IMR-90 (cell line): Measurements from ENCODE around the gene ASB5. TPM values are rescaled to one million over a fixed set of nuclear protein-coding genes. Genes with fewer than 3 reads are reported as not detected.

Source experiments
- ATAC-seq: fragments of 200-7000 bp; cut with Tn5 transposase; 2 replicates; pipeline ENCODE4 v1.9.1; 2020; ENCODE audit warnings: low read depth, mild to moderate bottlenecking, moderate library complexity
- BruUV-seq: library from RNA; stranded (reverse); fragments of 400-500 nt; replicated peaks from 2 replicates; lab custom pipeline; 2021; lab: Mats Ljungman, UMichigan
- CTCF ChIA-PET: fragments of 300-600 bp; formaldehyde crosslinking; extraction: SDS; loops from one replicate; lab custom pipeline; 2021; ENCODE audit warnings: antibody characterized with exemption; lab: Yijun Ruan, JAX
- POLR2A ChIA-PET: fragments of 300-600 bp; sonication (Branson Sonifier 250); formaldehyde crosslinking; loops from one replicate; lab custom pipeline; 2022; ENCODE audit warnings: antibody characterized with exemption; ENCODE audit not compliant: unreplicated experiment; lab: Charles Lee
- DNase-seq: peaks from one replicate; pipeline ENCODE4 v3.0.0; 2013
- H2AFZ ChIP-seq: replicated peaks from 2 replicates; pipeline ENCODE3; 2013; ENCODE audit warnings: low read length, mild to moderate bottlenecking; ENCODE audit not compliant: poor library complexity
- H2AK5ac ChIP-seq: 2 replicates; pipeline ENCODE4 v1.6.1; 2013; ENCODE audit warnings: low read depth, low read length, inconsistent platforms
- H2AK9ac ChIP-seq: replicated peaks from 2 replicates; pipeline ENCODE3; 2013; ENCODE audit warnings: mild to moderate bottlenecking, low read depth, low read length, moderate library complexity; ENCODE audit not compliant: poor library complexity
- H2BK120ac ChIP-seq: 2 replicates; pipeline ENCODE4 v1.6.1; 2013; ENCODE audit warnings: low read depth, low read length, inconsistent platforms
- H2BK15ac ChIP-seq: 3 replicates; pipeline ENCODE4 v1.6.1; 2013; ENCODE audit warnings: low read depth, low read length, inconsistent platforms
- H2BK20ac ChIP-seq: 2 replicates; pipeline ENCODE4 v1.6.1; 2013; ENCODE audit warnings: low read depth, mild to moderate bottlenecking, inconsistent platforms, low read length, moderate library complexity
- H2BK5ac ChIP-seq: 2 replicates; pipeline ENCODE4 v1.6.1; 2013; ENCODE audit warnings: mild to moderate bottlenecking, low read depth, low read length, inconsistent platforms; ENCODE audit not compliant: poor library complexity, severe bottlenecking
- H3K14ac ChIP-seq: replicated peaks from 2 replicates; pipeline ENCODE4 v1.6.1; 2013; ENCODE audit warnings: low read depth, low read length, inconsistent platforms
- H3K18ac ChIP-seq: 2 replicates; pipeline ENCODE4 v1.6.1; 2013; ENCODE audit warnings: low read depth, low read length, control low read depth
- H3K23ac ChIP-seq: 2 replicates; pipeline ENCODE4 v1.6.1; 2013; ENCODE audit warnings: low read depth, low read length, inconsistent platforms
- H3K27ac ChIP-seq: 2 replicates; pipeline ENCODE4 v1.5.1; 2013; ENCODE audit warnings: mild to moderate bottlenecking, control low read depth, low read length; ENCODE audit not compliant: insufficient read depth
- H3K27me3 ChIP-seq: 2 replicates; pipeline ENCODE4 v1.6.1; 2013; ENCODE audit warnings: low read length; ENCODE audit not compliant: control insufficient read depth, insufficient read depth
- H3K36me3 ChIP-seq: 2 replicates; pipeline ENCODE4 v1.6.1; 2013; ENCODE audit warnings: low read length, mixed read lengths; ENCODE audit not compliant: control insufficient read depth, insufficient read depth
- H3K4ac ChIP-seq: 2 replicates; pipeline ENCODE4 v1.6.1; 2013; ENCODE audit warnings: low read depth, low read length, inconsistent platforms
- H3K4me1 ChIP-seq: 2 replicates; pipeline ENCODE4 v1.6.1; 2013; ENCODE audit warnings: low read length, mixed read lengths; ENCODE audit not compliant: control insufficient read depth, insufficient read depth
- H3K4me2 ChIP-seq: 2 replicates; pipeline ENCODE4 v1.6.1; 2013; ENCODE audit warnings: low read depth, mild to moderate bottlenecking, control low read depth, low read length, moderate library complexity
- H3K4me3 ChIP-seq: 2 replicates; pipeline ENCODE4 v1.5.1; 2013; ENCODE audit warnings: low read depth, mild to moderate bottlenecking, control low read depth, low read length, moderate library complexity; ENCODE audit not compliant: insufficient read depth
- H3K56ac ChIP-seq: 2 replicates; pipeline ENCODE4 v1.6.1; 2013; ENCODE audit warnings: low read length, inconsistent platforms; ENCODE audit not compliant: insufficient read depth; ENCODE audit errors: extremely low read depth
- H3K79me1 ChIP-seq, 2 experiments: 2 replicates each; pipeline ENCODE4 v1.6.1; 2013; ENCODE audit warnings: low read length in 2 of 2, inconsistent platforms in 1 of 2, low read depth in 1 of 2
- H3K9ac ChIP-seq: 2 replicates; pipeline ENCODE4 v1.6.1; 2013; ENCODE audit warnings: low read depth, low read length, control low read depth
- H3K9me1 ChIP-seq: 2 replicates; pipeline ENCODE4 v1.6.1; 2013; ENCODE audit warnings: low read length, inconsistent platforms; ENCODE audit not compliant: insufficient read depth
- H3K9me3 ChIP-seq: 2 replicates; pipeline ENCODE4 v1.6.1; 2013; ENCODE audit warnings: low read length; ENCODE audit not compliant: control insufficient read depth, insufficient read depth
- H4K20me1 ChIP-seq: 2 replicates; pipeline ENCODE4 v1.6.1; 2013; ENCODE audit warnings: low read length, inconsistent platforms; ENCODE audit not compliant: insufficient read depth
- H4K5ac ChIP-seq: 2 replicates; pipeline ENCODE4 v1.6.1; 2013; ENCODE audit warnings: mild to moderate bottlenecking, low read depth, low read length, control low read depth
- H4K8ac ChIP-seq, 2 experiments: 2 replicates each; pipeline ENCODE4 v1.6.1; 2013; ENCODE audit warnings: low read depth in 2 of 2, low read length in 2 of 2, control low read depth in 1 of 2, inconsistent platforms in 1 of 2
- H4K91ac ChIP-seq: 2 replicates; pipeline ENCODE4 v1.6.1; 2013; ENCODE audit warnings: low read depth, low read length, inconsistent platforms; ENCODE audit not compliant: insufficient read depth
- BHLHE40 ChIP-seq: fragments of 150-350 bp; IDR thresholded peaks from 2 replicates; pipeline ENCODE4 v1.6.1; 2016; ENCODE audit warnings: mild to moderate bottlenecking, low read depth, low read length
- CEBPB ChIP-seq: IDR thresholded peaks from 2 replicates; pipeline ENCODE4 v1.6.1; 2012; ENCODE audit warnings: low read depth, low read length, improper control_type of control experiment
- CHD1 ChIP-seq: IDR thresholded peaks from 2 replicates; pipeline ENCODE4 v1.6.1; 2012; ENCODE audit warnings: low read depth, low read length, improper control_type of control experiment
- FOS ChIP-seq: fragments of 150-350 bp; IDR thresholded peaks from 2 replicates; pipeline ENCODE4 v1.6.1; 2016; ENCODE audit warnings: low read depth, low read length
- MAFK ChIP-seq: IDR thresholded peaks from 2 replicates; pipeline ENCODE4 v1.6.1; 2012; ENCODE audit warnings: low read depth, low read length, improper control_type of control experiment
- MAZ ChIP-seq: IDR thresholded peaks from 2 replicates; pipeline ENCODE4 v1.6.1; 2012; ENCODE audit warnings: low read depth, mild to moderate bottlenecking, low read length, improper control_type of control experiment, moderate library complexity, borderline replicate concordance
- MXI1 ChIP-seq: IDR thresholded peaks from 2 replicates; pipeline ENCODE4 v1.6.1; 2012; ENCODE audit warnings: low read depth, mild to moderate bottlenecking, low read length, moderate library complexity, borderline replicate concordance
- NFE2L2 ChIP-seq: fragments of 150-350 bp; IDR thresholded peaks from 2 replicates; pipeline ENCODE4 v1.6.1; 2016; ENCODE audit warnings: low read depth, mild to moderate bottlenecking, low read length
- POLR2A ChIP-seq: IDR thresholded peaks from 2 replicates; pipeline ENCODE4 v1.6.1; 2012; ENCODE audit warnings: mild to moderate bottlenecking, low read depth, low read length
- RAD21 ChIP-seq: IDR thresholded peaks from 2 replicates; pipeline ENCODE4 v1.6.1; 2012; ENCODE audit warnings: low read length, improper control_type of control experiment
- RCOR1 ChIP-seq: IDR thresholded peaks from 2 replicates; pipeline ENCODE4 v1.6.1; 2012; ENCODE audit warnings: mild to moderate bottlenecking, low read length, improper control_type of control experiment; ENCODE audit not compliant: insufficient replicate concordance
- RFX5 ChIP-seq: IDR thresholded peaks from 2 replicates; pipeline ENCODE4 v1.8.0; 2012; ENCODE audit warnings: low read depth, mild to moderate bottlenecking, low read length, moderate library complexity
- SMC3 ChIP-seq: fragments of 150-350 bp; IDR thresholded peaks from 2 replicates; pipeline ENCODE4 v1.6.1; 2016; ENCODE audit warnings: low read depth, mild to moderate bottlenecking, antibody characterized with exemption, low read length, moderate library complexity
- WGBS, 2 experiments: methylation state at CpG; one replicate each; pipeline versions ENCODE4 v1.1.5 to v1.1.7; 2013; ENCODE audit warnings: missing lambda C conversion rate in 2 of 2; ENCODE audit not compliant: insufficient read length in 1 of 2; ENCODE audit errors: extremely low coverage in 2 of 2; 5-methylcytosine and 5-hydroxymethylcytosine counted together
- dilution Hi-C: fragments of 300-500 bp; cut with HindIII; formaldehyde crosslinking; loops from one replicate; pipeline ENCODE4 v1.14.3; 2018; ENCODE audit warnings: low sequenced_read_pairs; ENCODE audit not compliant: unreplicated experiment
- in situ Hi-C: fragments of 300-500 bp; cut with MboI; formaldehyde crosslinking; loops from 3 replicates; pipeline ENCODE4 v1.14.3; 2019; ENCODE audit warnings: low sequenced_read_pairs, inconsistent platforms, mixed read lengths
- intact Hi-C: fragments of 100-400 bp; cut with micrococcal nuclease; formaldehyde crosslinking; loops from 2 replicates; pipeline ENCODE4 v1.10.0; 2022
- polyA plus RNA-seq, 3 experiments: library from polyadenylated mRNA; depleted of rRNA; stranded (reverse); fragments of >200 nt; gene quantifications; 2 replicates each; pipeline ENCODE4 v1.2.3, GENCODE V29; 2012; ENCODE audit warnings: low replicate concordance in 1 of 3
- total RNA-seq: library from RNA; depleted of rRNA; stranded (reverse); fragments of >200 nt; gene quantifications from 2 replicates; pipeline ENCODE4 v1.2.3, GENCODE V29; 2012
- TF ChIP-seq, protein P1 (sequence below): conservative IDR thresholded peaks from 2 replicates; pipeline ENCODE4 v1.5.1; 2012; ENCODE audit warnings: mild to moderate bottlenecking, low read depth, low read length, improper control_type of control experiment
- TF ChIP-seq, protein P2 (sequence below): fragments of 150-350 bp; IDR thresholded peaks from 2 replicates; pipeline ENCODE4 v1.6.1; 2017; ENCODE audit warnings: mild to moderate bottlenecking, antibody characterized with exemption, low read length, low read depth
- TF ChIP-seq, protein P3 (sequence below): fragments of 150-350 bp; IDR thresholded peaks from 2 replicates; pipeline ENCODE4 v1.6.1; 2016; ENCODE audit warnings: low read depth, mild to moderate bottlenecking, low read length, moderate library complexity, borderline replicate concordance

ASB5 gene
- total and polyA plus RNA-seq, 2 of the 4 experiments (the other 2 are of a cell fraction), result 0.18 to 0.21 TPM

DNA sequence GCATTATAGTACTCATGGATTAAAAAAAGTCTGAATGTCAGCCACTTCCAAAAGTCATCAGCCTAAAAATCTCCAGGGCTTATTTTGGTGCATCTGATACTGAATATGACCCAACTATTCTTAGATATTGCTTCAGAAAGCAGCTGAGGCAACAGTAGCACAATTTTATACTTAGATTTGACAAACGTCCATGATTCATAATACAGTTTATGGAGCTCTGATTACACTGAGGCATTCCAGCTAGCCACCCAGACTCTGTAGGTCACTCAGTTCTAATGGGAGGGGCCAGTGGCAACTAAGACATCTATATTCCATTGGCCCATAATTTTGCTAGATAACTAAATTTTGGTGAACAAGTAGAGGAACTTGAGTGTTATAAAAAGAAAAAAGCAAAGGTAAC, 84.0 kb downstream of the ASB5 start:
- dilution Hi-C loops (no loop called here), intact Hi-C loops (loop anchor here (2.0 to 5.0 kb wide), 2 partner anchors 33 to 136 kb away; no protein-coding TSS in a partner anchor), in situ Hi-C loops (no loop called here)
- Histone ChIP-seq H3K18ac (no peak overlapping the region), H3K14ac (no peak overlapping the region), H3K27ac (no peak overlapping the region), H2BK5ac (peak overlapping the region; percentile 3), H3K79me1 (no peaks in the 10 kb centered on the region), H3K27me3 (no peaks in the 10 kb centered on the region), H3K56ac (no peak overlapping the region), H3K4ac (no peak overlapping the region), H4K20me1 (no peaks in the 10 kb centered on the region), H2AK5ac (no peak overlapping the region), H3K4me2 (no peak overlapping the region), H3K23ac (no peak overlapping the region), H3K4me1 (peaks cover 9% of the 10 kb centered on the region; the same call in 1 of the 2 replicates), H2AFZ (no peak overlapping the region), H2BK20ac (no peak overlapping the region), H3K9me3 (no peaks in the 10 kb centered on the region), H4K5ac (no peak overlapping the region), H3K9ac (no peak overlapping the region; the same call in 1 of the 2 replicates), H4K91ac (no peak overlapping the region), H2BK120ac (no peak overlapping the region), H3K9me1 (0 out of 2 replicates have a peak, but pooled peaks cover 5% of the 10 kb centered on the region), H3K36me3 (no peaks in the 10 kb centered on the region), H4K8ac (peak overlapping the region in 1 of 2 experiments; percentile 2; a peak in 1 of 4 replicates), H3K4me3 (no peak overlapping the region), H2BK15ac (no peak overlapping the region), H2AK9ac (no peak overlapping the region)
- DNase-seq (peak; percentile 92), ATAC-seq (peak; percentile 98)
- ChIA-PET CTCF (no interaction called here), POLR2A (interaction anchor here (0.6 kb wide), 1 partner anchor 1012 kb away, joined by 3 read pairs; no protein-coding TSS in a partner anchor)
- TF ChIP-seq NFE2L2 (no peak), MAZ (0 out of 2 replicates have a peak, but pooled peaks have one; percentile 40), SMC3 (no peak), RAD21 (no peak), POLR2A (no peak), RFX5 (no peak), BHLHE40 (peak; percentile 41; the same call in 1 of the 2 replicates), MXI1 (no peak), CHD1 (no peak), MAFK (no peak), FOS (peak; percentile 44), RCOR1 (no peak), CEBPB (peak; percentile 99)
- TF ChIP-seq, protein P1, sequence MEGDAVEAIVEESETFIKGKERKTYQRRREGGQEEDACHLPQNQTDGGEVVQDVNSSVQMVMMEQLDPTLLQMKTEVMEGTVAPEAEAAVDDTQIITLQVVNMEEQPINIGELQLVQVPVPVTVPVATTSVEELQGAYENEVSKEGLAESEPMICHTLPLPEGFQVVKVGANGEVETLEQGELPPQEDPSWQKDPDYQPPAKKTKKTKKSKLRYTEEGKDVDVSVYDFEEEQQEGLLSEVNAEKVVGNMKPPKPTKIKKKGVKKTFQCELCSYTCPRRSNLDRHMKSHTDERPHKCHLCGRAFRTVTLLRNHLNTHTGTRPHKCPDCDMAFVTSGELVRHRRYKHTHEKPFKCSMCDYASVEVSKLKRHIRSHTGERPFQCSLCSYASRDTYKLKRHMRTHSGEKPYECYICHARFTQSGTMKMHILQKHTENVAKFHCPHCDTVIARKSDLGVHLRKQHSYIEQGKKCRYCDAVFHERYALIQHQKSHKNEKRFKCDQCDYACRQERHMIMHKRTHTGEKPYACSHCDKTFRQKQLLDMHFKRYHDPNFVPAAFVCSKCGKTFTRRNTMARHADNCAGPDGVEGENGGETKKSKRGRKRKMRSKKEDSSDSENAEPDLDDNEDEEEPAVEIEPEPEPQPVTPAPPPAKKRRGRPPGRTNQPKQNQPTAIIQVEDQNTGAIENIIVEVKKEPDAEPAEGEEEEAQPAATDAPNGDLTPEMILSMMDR, result no peak
- TF ChIP-seq, protein P2, sequence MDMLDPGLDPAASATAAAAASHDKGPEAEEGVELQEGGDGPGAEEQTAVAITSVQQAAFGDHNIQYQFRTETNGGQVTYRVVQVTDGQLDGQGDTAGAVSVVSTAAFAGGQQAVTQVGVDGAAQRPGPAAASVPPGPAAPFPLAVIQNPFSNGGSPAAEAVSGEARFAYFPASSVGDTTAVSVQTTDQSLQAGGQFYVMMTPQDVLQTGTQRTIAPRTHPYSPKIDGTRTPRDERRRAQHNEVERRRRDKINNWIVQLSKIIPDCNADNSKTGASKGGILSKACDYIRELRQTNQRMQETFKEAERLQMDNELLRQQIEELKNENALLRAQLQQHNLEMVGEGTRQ, result no peak
- TF ChIP-seq, protein P3, sequence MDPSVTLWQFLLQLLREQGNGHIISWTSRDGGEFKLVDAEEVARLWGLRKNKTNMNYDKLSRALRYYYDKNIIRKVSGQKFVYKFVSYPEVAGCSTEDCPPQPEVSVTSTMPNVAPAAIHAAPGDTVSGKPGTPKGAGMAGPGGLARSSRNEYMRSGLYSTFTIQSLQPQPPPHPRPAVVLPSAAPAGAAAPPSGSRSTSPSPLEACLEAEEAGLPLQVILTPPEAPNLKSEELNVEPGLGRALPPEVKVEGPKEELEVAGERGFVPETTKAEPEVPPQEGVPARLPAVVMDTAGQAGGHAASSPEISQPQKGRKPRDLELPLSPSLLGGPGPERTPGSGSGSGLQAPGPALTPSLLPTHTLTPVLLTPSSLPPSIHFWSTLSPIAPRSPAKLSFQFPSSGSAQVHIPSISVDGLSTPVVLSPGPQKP, result no peak
- no TSS peak for BruUV-seq
- no CpG with 5 or more reads among the region's 1 CpG for WGBS, 2 experiments
